ENCODE measurements around the gene GFER.
A peak's percentile ranks its signal among the peaks of the same experiment; 100 is the strongest.

The GFER gene

GRCh38 chr16:1991588-1991947, 7.6 kb downstream of the GFER start:
- Histone ChIP-seq H3K9me3 (ENCODE audit: control insufficient read depth, low read length) (no peaks in the 10 kb centered on the region), H3K27me3 (replicated peaks; ENCODE audit: control insufficient read depth, insufficient read depth, low read length, poor library complexity, severe bottlenecking) (peaks cover 16% of the 10 kb centered on the region), H3K4me1 (ENCODE audit: control insufficient read depth, insufficient read depth, low read length, poor library complexity, severe bottlenecking) (peaks cover 21% of the 10 kb centered on the region), H3K4me3 (ENCODE audit: insufficient read depth, low read depth, low read length, poor library complexity, severe bottlenecking) (peak overlapping the region; percentile 2), H3K36me3 (ENCODE audit: control insufficient read depth, insufficient read depth, low read length) (peaks cover 4% of the 10 kb centered on the region), H3K27ac (ENCODE audit: insufficient read depth, low read length, poor library complexity, severe bottlenecking) (peak overlapping the region; percentile 60)
- DNase-seq, result no peak

GRCh38 chr16:1991948-1992703, 8.1 kb downstream of the GFER start:
- Histone ChIP-seq H3K4me3 (ENCODE audit: insufficient read depth, low read depth, low read length, poor library complexity, severe bottlenecking) (peak overlapping the region; percentile 2), H3K9me3 (ENCODE audit: control insufficient read depth, low read length) (no peaks in the 10 kb centered on the region), H3K27ac (ENCODE audit: insufficient read depth, low read length, poor library complexity, severe bottlenecking) (peak overlapping the region; percentile 60), H3K27me3 (replicated peaks; ENCODE audit: control insufficient read depth, insufficient read depth, low read length, poor library complexity, severe bottlenecking) (peaks cover 16% of the 10 kb centered on the region), H3K4me1 (ENCODE audit: control insufficient read depth, insufficient read depth, low read length, poor library complexity, severe bottlenecking) (peaks cover 21% of the 10 kb centered on the region), H3K36me3 (ENCODE audit: control insufficient read depth, insufficient read depth, low read length) (no peaks in the 10 kb centered on the region)
- peak; percentile 96 to 100 (median 99) for DNase-seq

DNA sequence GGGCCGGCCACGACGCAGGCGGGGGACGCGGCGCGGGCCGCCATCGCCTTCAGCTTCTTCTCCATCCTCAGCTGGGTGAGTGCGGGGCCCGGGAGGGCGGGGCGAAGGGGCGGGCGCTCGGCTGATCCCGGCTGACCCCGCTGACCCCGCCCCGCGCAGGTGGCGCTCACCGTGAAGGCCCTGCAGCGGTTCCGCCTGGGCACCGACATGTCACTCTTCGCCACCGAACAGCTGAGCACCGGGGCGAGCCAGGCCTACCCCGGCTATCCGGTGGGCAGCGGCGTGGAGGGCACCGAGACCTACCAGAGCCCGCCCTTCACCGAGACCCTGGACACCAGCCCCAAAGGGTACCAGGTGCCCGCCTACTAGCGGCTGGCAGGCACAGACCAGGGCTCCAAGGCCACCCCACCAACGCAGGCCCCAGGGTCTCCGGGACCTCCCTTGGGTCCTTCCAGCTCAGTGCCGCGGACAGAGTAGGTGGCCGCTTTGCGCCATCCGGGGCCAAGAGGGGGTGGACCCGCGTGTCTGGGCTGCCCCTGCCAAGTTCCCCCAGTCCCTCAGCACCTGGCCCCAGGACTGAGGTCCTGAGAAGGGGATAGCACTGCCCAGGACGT, 8.8 kb downstream of the GFER start:
- Histone ChIP-seq H3K27ac (ENCODE audit: insufficient read depth, low read length, poor library complexity, severe bottlenecking) (no peak overlapping the region), H3K4me3 (ENCODE audit: insufficient read depth, low read depth, low read length, poor library complexity, severe bottlenecking) (no peak overlapping the region)

GRCh38 chr16:1993731-1994131, 9.7 kb downstream of the GFER start:
- Histone ChIP-seq H3K4me1 (ENCODE audit: control insufficient read depth, insufficient read depth, low read length, poor library complexity, severe bottlenecking) (peaks cover 21% of the 10 kb centered on the region), H3K36me3 (ENCODE audit: control insufficient read depth, insufficient read depth, low read length) (peaks cover 13% of the 10 kb centered on the region), H3K4me3 (ENCODE audit: insufficient read depth, low read depth, low read length, poor library complexity, severe bottlenecking) (no peak overlapping the region), H3K27ac (ENCODE audit: insufficient read depth, low read length, poor library complexity, severe bottlenecking) (no peak overlapping the region), H3K9me3 (ENCODE audit: control insufficient read depth, low read length) (no peaks in the 10 kb centered on the region), H3K27me3 (replicated peaks; ENCODE audit: control insufficient read depth, insufficient read depth, low read length, poor library complexity, severe bottlenecking) (peaks cover 16% of the 10 kb centered on the region)
- DNase-seq, result no peak

More for the DNA sequence above, 8.8 kb downstream of the GFER start:
- Histone ChIP-seq H3K9me3 (ENCODE audit: control insufficient read depth, low read length) (no peaks in the 10 kb centered on the region), H3K36me3 (ENCODE audit: control insufficient read depth, insufficient read depth, low read length) (peaks cover 5% of the 10 kb centered on the region), H3K27me3 (replicated peaks; ENCODE audit: control insufficient read depth, insufficient read depth, low read length, poor library complexity, severe bottlenecking) (peaks cover 16% of the 10 kb centered on the region), H3K4me1 (ENCODE audit: control insufficient read depth, insufficient read depth, low read length, poor library complexity, severe bottlenecking) (peaks cover 21% of the 10 kb centered on the region)
- peak in 1 of 3 donors; percentile 10 for DNase-seq

DNA sequence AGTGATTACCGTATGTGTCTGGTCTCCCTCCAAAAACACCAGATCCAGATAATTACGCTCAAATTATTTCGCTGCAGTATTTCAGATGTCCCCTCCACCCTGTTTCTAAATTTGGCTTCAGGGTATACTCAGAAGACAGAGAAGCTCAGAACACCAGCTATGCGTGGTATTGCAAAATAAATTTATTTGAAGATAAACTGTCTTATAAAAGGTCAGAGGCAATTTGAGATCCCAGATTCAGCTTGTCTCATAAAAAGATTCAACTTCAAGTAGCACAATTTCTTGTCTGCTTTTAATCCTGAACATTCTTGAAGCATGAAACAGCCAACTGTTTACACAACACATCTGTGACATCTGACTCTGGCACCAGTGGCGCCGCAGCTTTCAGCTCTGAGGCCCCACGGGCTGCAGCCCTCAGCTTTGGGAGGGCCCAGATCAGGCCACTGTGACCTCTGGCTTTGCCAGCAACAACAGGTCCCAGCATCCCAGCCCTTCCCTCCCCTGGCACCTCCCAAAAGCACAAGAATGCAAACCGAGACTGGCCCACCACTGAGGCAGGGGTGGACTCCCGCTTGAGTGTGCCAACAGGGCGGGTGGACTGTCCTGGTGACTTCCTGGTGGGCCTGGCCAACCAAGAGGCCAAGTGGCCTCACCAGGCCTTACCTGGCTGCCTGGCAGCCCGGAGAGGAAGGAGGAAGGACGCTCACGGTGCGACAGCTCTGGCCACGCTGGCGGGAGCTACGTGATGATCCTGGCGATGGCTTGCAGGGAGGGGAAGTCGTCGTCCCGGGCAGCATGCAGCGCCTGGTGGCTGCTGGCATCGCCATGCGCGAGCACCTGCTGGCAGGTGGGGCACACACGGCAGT, 13.7 kb downstream of the GFER start:
- peaks cover 51% of the 10 kb centered on the region for H3K36me3 ChIP-seq (ENCODE audit: control insufficient read depth, insufficient read depth, low read length)
- no peaks in the 10 kb centered on the region for H3K4me1 ChIP-seq (ENCODE audit: control insufficient read depth, insufficient read depth, low read length, poor library complexity, severe bottlenecking)
- no peak overlapping the region for H3K4me3 ChIP-seq (ENCODE audit: insufficient read depth, low read depth, low read length, poor library complexity, severe bottlenecking)
- H3K27me3 ChIP-seq (replicated peaks; ENCODE audit: control insufficient read depth, insufficient read depth, low read length, poor library complexity, severe bottlenecking), result no peaks in the 10 kb centered on the region
- no peaks in the 10 kb centered on the region for H3K9me3 ChIP-seq (ENCODE audit: control insufficient read depth, low read length)
- no peak for DNase-seq
- H3K27ac ChIP-seq (ENCODE audit: insufficient read depth, low read length, poor library complexity, severe bottlenecking), result no peak overlapping the region

GRCh38 chr16:1998360-1998835, 14.4 kb downstream of the GFER start:
- no peak overlapping the region for H3K4me3 ChIP-seq (ENCODE audit: insufficient read depth, low read depth, low read length, poor library complexity, severe bottlenecking)
- H3K36me3 ChIP-seq (ENCODE audit: control insufficient read depth, insufficient read depth, low read length), result peaks cover 54% of the 10 kb centered on the region
- no peaks in the 10 kb centered on the region for H3K4me1 ChIP-seq (ENCODE audit: control insufficient read depth, insufficient read depth, low read length, poor library complexity, severe bottlenecking)

GRCh38 chr16:1998852-1999801, 15.1 kb downstream of the GFER start:
- DNase-seq, result no peak
- Histone ChIP-seq H3K27ac (ENCODE audit: insufficient read depth, low read length, poor library complexity, severe bottlenecking) (no peak overlapping the region), H3K9me3 (ENCODE audit: control insufficient read depth, low read length) (no peaks in the 10 kb centered on the region), H3K4me1 (ENCODE audit: control insufficient read depth, insufficient read depth, low read length, poor library complexity, severe bottlenecking) (peaks cover 3% of the 10 kb centered on the region), H3K27me3 (replicated peaks; ENCODE audit: control insufficient read depth, insufficient read depth, low read length, poor library complexity, severe bottlenecking) (no peaks in the 10 kb centered on the region), H3K36me3 (ENCODE audit: control insufficient read depth, insufficient read depth, low read length) (peaks cover 54% of the 10 kb centered on the region), H3K4me3 (ENCODE audit: insufficient read depth, low read depth, low read length, poor library complexity, severe bottlenecking) (no peak overlapping the region)

More at GRCh38 chr16:1998360-1998835, 14.4 kb downstream of the GFER start:
- no peaks in the 10 kb centered on the region for H3K27me3 ChIP-seq (replicated peaks; ENCODE audit: control insufficient read depth, insufficient read depth, low read length, poor library complexity, severe bottlenecking)
- DNase-seq, result no peak
- no peaks in the 10 kb centered on the region for H3K9me3 ChIP-seq (ENCODE audit: control insufficient read depth, low read length)
- H3K27ac ChIP-seq (ENCODE audit: insufficient read depth, low read length, poor library complexity, severe bottlenecking), result no peak overlapping the region

- H3K4me1 ChIP-seq (ENCODE audit: control insufficient read depth, insufficient read depth, low read length, poor library complexity, severe bottlenecking), result peaks cover 6% of the 10 kb centered on the region
- no peak overlapping the region for H3K27ac ChIP-seq (ENCODE audit: insufficient read depth, low read length, poor library complexity, severe bottlenecking)
- DNase-seq, result no peak
- no peaks in the 10 kb centered on the region for H3K9me3 ChIP-seq (ENCODE audit: control insufficient read depth, low read length)
- no peak overlapping the region for H3K4me3 ChIP-seq (ENCODE audit: insufficient read depth, low read depth, low read length, poor library complexity, severe bottlenecking)
- H3K27me3 ChIP-seq (replicated peaks; ENCODE audit: control insufficient read depth, insufficient read depth, low read length, poor library complexity, severe bottlenecking), result no peaks in the 10 kb centered on the region
- H3K36me3 ChIP-seq (ENCODE audit: control insufficient read depth, insufficient read depth, low read length), result peaks cover 54% of the 10 kb centered on the region
Measured at GRCh38 chr16:1999866-2000514, 16.0 kb downstream of the GFER start.

DNA sequence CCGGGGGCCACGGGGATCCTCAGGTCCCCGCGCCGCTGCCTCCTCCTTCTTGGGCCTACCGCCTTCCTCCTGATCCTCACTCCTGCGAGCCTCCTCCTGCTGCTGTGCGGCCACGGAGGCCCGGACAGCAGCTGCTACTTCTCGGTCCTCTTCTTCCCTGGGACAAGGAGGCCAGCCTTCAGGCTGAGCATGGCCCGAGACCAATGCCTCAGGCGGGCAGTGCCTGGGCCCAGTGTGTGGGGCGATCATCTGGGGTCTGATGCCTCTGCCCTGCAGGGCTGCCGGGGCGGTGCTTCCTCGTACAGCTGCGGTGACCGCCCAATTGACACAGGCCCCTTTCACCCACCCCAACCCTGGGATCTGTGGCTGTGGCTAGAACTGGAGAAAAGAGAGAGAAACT, 17.0 kb downstream of the GFER start:
- DNase-seq, result no peak
- Histone ChIP-seq H3K4me1 (ENCODE audit: control insufficient read depth, insufficient read depth, low read length, poor library complexity, severe bottlenecking) (peaks cover 6% of the 10 kb centered on the region), H3K4me3 (ENCODE audit: insufficient read depth, low read depth, low read length, poor library complexity, severe bottlenecking) (no peak overlapping the region), H3K36me3 (ENCODE audit: control insufficient read depth, insufficient read depth, low read length) (peaks cover 54% of the 10 kb centered on the region), H3K9me3 (ENCODE audit: control insufficient read depth, low read length) (no peaks in the 10 kb centered on the region), H3K27ac (ENCODE audit: insufficient read depth, low read length, poor library complexity, severe bottlenecking) (no peak overlapping the region), H3K27me3 (replicated peaks; ENCODE audit: control insufficient read depth, insufficient read depth, low read length, poor library complexity, severe bottlenecking) (no peaks in the 10 kb centered on the region)

Measured in effector memory CD4-positive, alpha-beta T cell (primary cell).